ENCODE data around the gene CHDH. TPM values are rescaled to one million over a fixed set of nuclear protein-coding genes. Genes with fewer than 3 reads are reported as not detected.
A peak's percentile ranks its signal among the peaks of the same experiment; 100 is the strongest.

CHDH gene
- polyA plus RNA-seq, 4 donors = 2.2 to 17.9 (median 7.9) TPM

GRCh38 chr3:53765753-53766152 lies 80.5 kb downstream of the CHDH start:
- Histone ChIP-seq H3K27me3 (ENCODE audit: control insufficient read depth in 3 of 3, insufficient read depth in 3 of 3, low read length in 3 of 3) (no peaks in the 10 kb centered on the region), H3K36me3 (ENCODE audit: control insufficient read depth in 3 of 3, insufficient read depth in 2 of 3, low read depth in 1 of 3, low read length in 3 of 3) (peaks cover 0 to 66% (median 3%) of the 10 kb centered on the region in 3 donors), H3K27ac (ENCODE audit: low read depth in 1 of 3, low read length in 2 of 3) (no peak overlapping the region), H3K4me1 (ENCODE audit: control insufficient read depth in 3 of 3, insufficient read depth in 2 of 3, low read depth in 1 of 3, low read length in 2 of 3) (no peaks in the 10 kb centered on the region), H3K4me3 (ENCODE audit: low read depth in 1 of 3, low read length in 3 of 3) (no peak overlapping the region), H3K9me3 (ENCODE audit: control insufficient read depth in 2 of 2, insufficient read depth in 1 of 2, low read depth in 1 of 2, low read length in 1 of 2) (no peaks in the 10 kb centered on the region)
- DNase-seq (no peak), FAIRE-seq (no peak)
- WGBS, 3 donors = 83 to 91% (median 84%) methylated on average over 5 of the region's 5 CpGs

DNA sequence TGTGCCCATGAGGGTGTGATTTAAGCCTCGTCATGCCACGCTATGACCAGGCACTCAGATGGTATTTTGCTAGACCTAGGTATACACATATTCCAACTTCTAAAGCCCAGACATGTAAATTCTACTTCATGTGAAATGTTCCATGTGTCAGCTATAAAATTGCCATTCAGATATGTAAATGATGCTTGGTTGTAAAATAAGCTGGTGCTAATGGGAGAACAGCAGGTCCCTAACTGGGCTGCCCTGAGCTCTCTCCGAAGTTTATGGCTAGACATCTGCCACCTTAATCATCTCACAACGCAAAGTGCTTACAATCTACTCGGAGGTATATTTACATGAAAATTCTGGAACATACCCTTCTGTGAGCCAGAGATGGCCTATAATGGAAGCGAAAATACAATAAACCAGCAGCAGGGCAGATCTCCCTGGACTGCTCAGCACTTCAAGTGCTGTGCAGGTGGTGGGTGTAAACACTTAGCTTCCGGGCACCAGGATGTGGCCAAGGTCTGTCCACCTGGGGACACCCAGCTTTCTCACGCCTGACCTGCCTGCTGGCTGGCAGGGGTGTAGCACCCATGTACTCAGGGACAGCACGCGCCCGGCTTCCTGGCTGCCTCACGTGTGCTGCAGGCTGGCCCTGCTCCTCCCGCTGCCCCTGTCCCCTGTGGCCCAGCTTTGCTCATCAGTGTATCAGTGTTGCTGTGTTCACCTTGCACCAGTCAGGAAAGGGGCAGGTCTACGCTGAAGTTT lies 82.0 kb downstream of the CHDH start:
- Histone ChIP-seq H3K9me3 (ENCODE audit: control insufficient read depth in 2 of 2, insufficient read depth in 1 of 2, low read depth in 1 of 2, low read length in 1 of 2) (no peaks in the 10 kb centered on the region), H3K36me3 (ENCODE audit: control insufficient read depth in 3 of 3, insufficient read depth in 2 of 3, low read depth in 1 of 3, low read length in 3 of 3) (peaks cover 0 to 67% (median 3%) of the 10 kb centered on the region in 3 donors), H3K4me3 (ENCODE audit: low read depth in 1 of 3, low read length in 3 of 3) (no peak overlapping the region), H3K27me3 (ENCODE audit: control insufficient read depth in 3 of 3, insufficient read depth in 3 of 3, low read length in 3 of 3) (no peaks in the 10 kb centered on the region), H3K4me1 (ENCODE audit: control insufficient read depth in 3 of 3, insufficient read depth in 2 of 3, low read depth in 1 of 3, low read length in 2 of 3) (no peaks in the 10 kb centered on the region), H3K27ac (ENCODE audit: low read depth in 1 of 3, low read length in 2 of 3) (no peak overlapping the region)
- DNase-seq (peak; percentile 1 to 21), FAIRE-seq (no peak)
- WGBS, 3 donors = 80 to 91% (median 81%) methylated on average over 14 of the region's 14 CpGs

- DNase-seq (no peak), FAIRE-seq (no peak)
- Histone ChIP-seq H3K27ac (ENCODE audit: low read depth in 1 of 3, low read length in 2 of 3) (no peak overlapping the region), H3K4me3 (ENCODE audit: low read depth in 1 of 3, low read length in 3 of 3) (no peak overlapping the region), H3K4me1 (ENCODE audit: control insufficient read depth in 3 of 3, insufficient read depth in 2 of 3, low read depth in 1 of 3, low read length in 2 of 3) (no peaks in the 10 kb centered on the region), H3K36me3 (ENCODE audit: control insufficient read depth in 3 of 3, insufficient read depth in 2 of 3, low read depth in 1 of 3, low read length in 3 of 3) (peaks cover 0 to 63% (median 3%) of the 10 kb centered on the region in 3 donors), H3K9me3 (ENCODE audit: control insufficient read depth in 2 of 2, insufficient read depth in 1 of 2, low read depth in 1 of 2, low read length in 1 of 2) (no peaks in the 10 kb centered on the region), H3K27me3 (ENCODE audit: control insufficient read depth in 3 of 3, insufficient read depth in 3 of 3, low read length in 3 of 3) (no peaks in the 10 kb centered on the region)
- WGBS, 3 donors = 90 to 92% (median 91%) methylated on average over 7 of the region's 7 CpGs
Measured at GRCh38 chr3:53763353-53763752, 82.9 kb downstream of the CHDH start.

Other genes with a start within 250 kb of the CHDH start
- gene IL17RB, start 149 bp upstream of the CHDH start, polyA plus RNA-seq = 10 to 100 TPM in 2 of 4 donors, 1 to 10 TPM in 2; 2.4 to 14.7 (median 9.8) TPM
- 10 to 100 TPM in 1 of 4 donors, 1 to 10 TPM in 3; 6.2 to 27.0 (median 8.2) TPM for gene ACTR8, start 35.7 kb upstream of the CHDH start, polyA plus RNA-seq
- gene SELENOK, start 45.4 kb upstream of the CHDH start, polyA plus RNA-seq = 100 to 1,000 TPM in 1 of 4 donors, 10 to 100 TPM in 3; 56.4 to 115 (median 70.8) TPM

Data from small intestine (tissue), 7 donors.